Mesothelial cell of epicardium (in vitro differentiated cells): Measurements from ENCODE around the gene FNIP2. TPM values are rescaled to one million over a fixed set of nuclear protein-coding genes. Genes with fewer than 3 reads are reported as not detected.
"Not testable (repeated sequence)": the region's sequence is repeated elsewhere in the genome, so short reads cannot be mapped to it uniquely, and the experiment has no call there.

ENCODE experiments used
- DNase-seq, 2 experiments: peaks; one replicate each; pipeline ENCODE4 v3.0.0; 2021; ENCODE audit warnings: low spot score in 2 of 2; ENCODE audit not compliant: unreplicated experiment in 2 of 2
- H3K27ac Mint-ChIP-seq: 2 replicates; pipeline ENCODE4 v1.8.0; 2021; ENCODE audit warnings: mixed read lengths
- H3K27me3 Mint-ChIP-seq: 2 replicates; pipeline ENCODE4 v1.8.0; 2021; ENCODE audit warnings: low read depth, mixed read lengths
- H3K36me3 Mint-ChIP-seq: 2 replicates; pipeline ENCODE4 v1.8.0; 2021; ENCODE audit warnings: mixed read lengths
- H3K4me1 Mint-ChIP-seq: 2 replicates; pipeline ENCODE4 v1.8.0; 2021; ENCODE audit warnings: mixed read lengths
- H3K4me3 Mint-ChIP-seq: 2 replicates; pipeline ENCODE4 v1.8.0; 2021; ENCODE audit warnings: mild to moderate bottlenecking, moderate library complexity, mixed read lengths
- H3K9me3 Mint-ChIP-seq: 2 replicates; pipeline ENCODE4 v1.8.0; 2021; ENCODE audit warnings: mixed read lengths
- total RNA-seq: library from RNA; stranded (reverse); gene quantifications from 3 replicates; pipeline ENCODE4 v1.2.1, GENCODE V29; 2021
- TF ChIP-seq, protein P1 (sequence below): fragments of 200-600 bp; sonication (generic); IDR thresholded peaks from one replicate; pipeline ENCODE4 v1.5.0; 2021; ENCODE audit warnings: antibody characterized with exemption; ENCODE audit not compliant: unreplicated experiment

Gene FNIP2
- total RNA-seq, 1 donor from 2014 or later: 32.1 TPM

DNA sequence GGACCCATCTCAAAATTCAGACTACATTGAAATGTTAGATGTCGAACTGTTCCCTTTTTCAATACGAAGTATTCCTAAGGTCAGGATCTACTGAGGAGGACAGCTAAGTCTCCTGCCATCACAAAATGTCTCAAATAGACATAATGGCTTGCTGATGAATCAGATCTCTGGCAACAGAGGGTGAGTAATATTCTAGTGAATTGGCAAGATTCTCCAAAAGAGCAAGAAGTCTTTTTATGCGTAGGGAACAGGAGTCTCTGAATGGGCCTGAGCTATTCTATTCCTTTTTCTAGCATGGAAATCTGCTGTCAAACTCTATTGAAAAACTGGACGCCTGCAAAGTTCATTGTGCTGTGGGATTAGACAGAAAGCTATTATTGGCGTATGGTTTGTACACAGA is 145.4 kb downstream of the FNIP2 start:
- Mint-ChIP-seq H3K4me3 (no peak overlapping the region), H3K4me1 (no peaks in the 10 kb centered on the region), H3K9me3 (no peaks in the 10 kb centered on the region), H3K27me3 (no peaks in the 10 kb centered on the region), H3K27ac (no peak overlapping the region), H3K36me3 (peaks cover 2% of the 10 kb centered on the region)
- no peak for DNase-seq
- TF ChIP-seq, protein P1, sequence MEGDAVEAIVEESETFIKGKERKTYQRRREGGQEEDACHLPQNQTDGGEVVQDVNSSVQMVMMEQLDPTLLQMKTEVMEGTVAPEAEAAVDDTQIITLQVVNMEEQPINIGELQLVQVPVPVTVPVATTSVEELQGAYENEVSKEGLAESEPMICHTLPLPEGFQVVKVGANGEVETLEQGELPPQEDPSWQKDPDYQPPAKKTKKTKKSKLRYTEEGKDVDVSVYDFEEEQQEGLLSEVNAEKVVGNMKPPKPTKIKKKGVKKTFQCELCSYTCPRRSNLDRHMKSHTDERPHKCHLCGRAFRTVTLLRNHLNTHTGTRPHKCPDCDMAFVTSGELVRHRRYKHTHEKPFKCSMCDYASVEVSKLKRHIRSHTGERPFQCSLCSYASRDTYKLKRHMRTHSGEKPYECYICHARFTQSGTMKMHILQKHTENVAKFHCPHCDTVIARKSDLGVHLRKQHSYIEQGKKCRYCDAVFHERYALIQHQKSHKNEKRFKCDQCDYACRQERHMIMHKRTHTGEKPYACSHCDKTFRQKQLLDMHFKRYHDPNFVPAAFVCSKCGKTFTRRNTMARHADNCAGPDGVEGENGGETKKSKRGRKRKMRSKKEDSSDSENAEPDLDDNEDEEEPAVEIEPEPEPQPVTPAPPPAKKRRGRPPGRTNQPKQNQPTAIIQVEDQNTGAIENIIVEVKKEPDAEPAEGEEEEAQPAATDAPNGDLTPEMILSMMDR: no peak

DNA sequence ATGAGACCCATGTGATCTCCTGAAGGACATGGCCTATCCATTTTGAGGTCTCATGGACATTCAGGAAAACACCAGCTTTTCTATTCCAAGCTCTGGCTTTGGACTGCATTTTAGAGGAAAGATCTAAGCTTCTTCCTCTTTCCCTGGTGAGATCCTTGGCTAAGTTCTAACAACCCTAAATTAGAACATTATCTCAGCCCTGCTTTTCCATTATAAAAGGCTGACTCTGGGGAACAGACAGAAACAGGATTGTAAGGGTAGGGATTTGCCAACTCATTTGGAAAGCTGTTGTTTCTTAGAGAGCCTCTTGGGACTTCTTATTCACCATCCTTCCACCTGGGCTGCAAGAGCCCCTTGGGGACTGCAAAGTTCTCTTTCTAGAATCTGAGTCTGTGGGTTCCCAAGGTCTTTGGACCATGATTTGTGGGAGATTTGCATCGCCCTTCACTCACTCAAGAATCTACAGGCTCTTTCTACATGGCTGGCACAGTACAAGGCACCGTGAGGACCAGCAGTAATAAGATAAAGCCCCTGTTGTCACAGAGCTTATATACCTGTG is 146.9 kb downstream of the FNIP2 start:
- no peak for DNase-seq
- H3K36me3 Mint-ChIP-seq: peaks cover 6% of the 10 kb centered on the region
- H3K4me1 Mint-ChIP-seq: no peaks in the 10 kb centered on the region
- no peaks in the 10 kb centered on the region for H3K27me3 Mint-ChIP-seq
- peaks cover 7% of the 10 kb centered on the region for H3K9me3 Mint-ChIP-seq
- no peak overlapping the region for H3K4me3 Mint-ChIP-seq
- H3K27ac Mint-ChIP-seq: no peak overlapping the region
- TF ChIP-seq, protein P1: no peak

DNA sequence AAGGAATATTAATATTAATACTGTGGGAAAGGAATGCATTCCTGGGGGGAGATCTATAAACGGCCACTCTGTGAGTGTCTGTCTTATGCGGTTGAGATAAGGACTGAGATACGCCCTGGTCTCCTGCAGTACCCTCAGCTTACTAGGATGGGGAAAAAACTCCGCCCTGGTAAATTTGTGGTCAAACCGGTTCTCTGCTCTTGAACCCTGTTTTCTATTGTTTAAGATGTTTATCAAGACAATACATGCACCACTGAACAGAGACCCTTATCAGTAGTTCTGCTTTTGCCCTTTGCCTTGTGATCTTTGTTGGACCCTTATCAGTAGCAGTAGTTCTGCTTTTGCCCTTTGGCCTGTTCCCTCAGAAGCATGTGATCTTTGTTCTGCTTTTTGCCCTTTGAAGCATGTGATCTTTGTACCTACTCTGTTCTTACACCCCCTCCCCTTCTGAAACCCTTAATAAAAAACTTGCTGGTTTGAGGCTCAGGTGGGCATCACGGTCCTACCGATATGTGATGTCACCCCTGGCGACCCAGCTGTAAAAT is 151.7 kb downstream of the FNIP2 start:
- not testable (repeated sequence) for DNase-seq, H3K27me3 Mint-ChIP-seq, H3K4me1 Mint-ChIP-seq, H3K36me3 Mint-ChIP-seq, H3K27ac Mint-ChIP-seq, H3K4me3 Mint-ChIP-seq
- H3K9me3 Mint-ChIP-seq: peaks cover 25% of the 10 kb centered on the region

DNA sequence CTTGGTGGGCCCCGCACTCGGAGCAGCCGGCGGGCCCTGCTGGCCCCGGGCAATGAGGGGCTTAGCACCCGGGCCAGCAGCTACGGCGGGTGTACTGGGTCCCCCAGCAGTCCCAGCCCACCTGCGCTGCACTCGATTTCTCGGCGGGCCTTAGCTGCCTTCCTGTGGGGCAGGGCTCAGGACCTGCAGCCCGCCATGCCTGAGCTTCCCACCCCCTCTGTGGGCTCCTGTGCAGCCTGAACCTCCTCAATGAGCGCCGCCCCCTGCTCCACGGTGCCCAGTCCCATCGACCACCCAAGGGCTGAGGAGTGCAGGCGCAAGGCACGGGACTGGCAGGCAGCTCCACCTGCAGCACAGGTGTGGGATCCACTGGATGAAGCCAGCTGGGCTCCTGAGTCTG is 158.9 kb downstream of the FNIP2 start:
- H3K27ac Mint-ChIP-seq, H3K4me3 Mint-ChIP-seq, H3K36me3 Mint-ChIP-seq, H3K9me3 Mint-ChIP-seq, H3K4me1 Mint-ChIP-seq, H3K27me3 Mint-ChIP-seq, DNase-seq: not testable (repeated sequence)

DNA sequence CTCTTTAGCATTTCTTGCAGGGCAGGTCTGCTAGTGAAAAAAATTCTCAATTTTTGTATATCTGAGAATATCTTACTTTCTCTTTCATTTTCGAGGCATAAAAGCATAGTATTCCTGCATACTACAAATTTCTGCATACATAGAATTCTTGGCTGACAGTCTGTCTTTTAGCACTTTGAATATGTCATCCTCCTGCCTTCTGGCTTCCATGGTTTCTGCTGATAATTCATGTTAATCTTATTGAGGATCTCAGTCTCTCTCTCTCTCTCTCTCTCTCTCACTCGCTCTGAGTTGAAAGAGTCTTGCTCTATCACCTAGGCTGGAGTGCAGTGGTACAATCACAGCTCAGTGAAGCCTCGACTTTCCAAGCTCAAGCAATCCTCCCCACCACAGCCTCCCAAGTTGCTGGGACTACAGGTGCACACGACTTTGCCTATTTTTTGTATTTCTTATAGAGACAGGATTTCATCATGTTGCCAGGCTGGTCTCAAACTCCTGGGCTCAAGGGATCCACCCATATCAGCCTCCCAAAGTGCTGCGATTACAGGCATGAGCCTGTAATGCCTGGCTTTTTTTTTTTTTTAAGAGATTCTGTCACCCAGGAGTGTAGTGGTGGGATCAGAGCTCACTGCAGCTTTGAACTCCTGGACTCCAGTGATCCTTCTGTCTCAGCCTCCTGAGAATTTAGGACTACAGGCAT is 161.3 kb downstream of the FNIP2 start:
- Mint-ChIP-seq H3K4me1 (no peaks in the 10 kb centered on the region), H3K36me3 (peaks cover 2% of the 10 kb centered on the region), H3K27ac (peak overlapping the region; percentile 42), H3K9me3 (no peaks in the 10 kb centered on the region), H3K4me3 (no peak overlapping the region), H3K27me3 (no peaks in the 10 kb centered on the region)
- DNase-seq: no peak
- TF ChIP-seq, protein P1: no peak

DNA sequence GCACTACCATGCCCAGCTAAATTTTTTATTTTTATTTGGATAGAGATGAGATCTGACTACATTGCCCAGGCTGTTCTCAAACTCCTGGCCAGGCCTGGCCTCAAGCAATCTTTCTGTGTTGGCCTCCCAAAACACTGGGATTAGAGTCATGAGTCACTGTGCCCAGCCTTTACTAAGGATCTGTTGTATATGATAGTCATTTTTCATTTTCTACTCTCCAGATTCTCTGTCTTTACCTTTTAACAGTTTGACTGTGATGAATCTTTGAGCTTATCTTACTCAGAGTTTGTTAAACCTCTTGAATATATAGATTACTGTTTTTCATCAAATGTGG is 161.8 kb downstream of the FNIP2 start:
- TF ChIP-seq, protein P1: no peak
- no peaks in the 10 kb centered on the region for H3K4me1 Mint-ChIP-seq
- no peak overlapping the region for H3K4me3 Mint-ChIP-seq
- H3K27me3 Mint-ChIP-seq: no peaks in the 10 kb centered on the region
- no peak for DNase-seq
- H3K27ac Mint-ChIP-seq: no peak overlapping the region
- no peaks in the 10 kb centered on the region for H3K9me3 Mint-ChIP-seq
- H3K36me3 Mint-ChIP-seq: peaks cover 2% of the 10 kb centered on the region
